Measurements from ENCODE around the gene NCAPG.
"Not testable (repeated sequence)": the region's sequence is repeated elsewhere in the genome, so short reads cannot be mapped to it uniquely, and the experiment has no call there.

DNA sequence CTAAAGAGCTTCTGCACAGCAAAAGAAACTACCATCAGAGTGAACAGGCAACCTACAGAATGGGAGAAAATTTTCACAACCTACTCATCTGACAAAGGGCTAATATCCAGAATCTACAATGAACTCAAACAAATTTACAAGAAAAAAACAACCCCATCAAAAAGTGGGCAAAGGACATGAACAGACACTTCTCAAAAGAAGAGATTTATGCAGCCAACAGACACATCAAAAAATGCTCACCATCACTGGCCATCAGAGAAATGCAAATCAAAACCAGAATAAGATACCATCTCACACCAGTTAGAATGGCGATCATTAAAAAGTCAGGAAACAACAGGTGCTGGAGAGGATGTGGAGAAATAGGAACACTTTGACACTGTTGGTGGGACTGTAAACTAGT lies 39.5 kb downstream of the NCAPG start:
- TF ChIP-seq, protein P1, sequence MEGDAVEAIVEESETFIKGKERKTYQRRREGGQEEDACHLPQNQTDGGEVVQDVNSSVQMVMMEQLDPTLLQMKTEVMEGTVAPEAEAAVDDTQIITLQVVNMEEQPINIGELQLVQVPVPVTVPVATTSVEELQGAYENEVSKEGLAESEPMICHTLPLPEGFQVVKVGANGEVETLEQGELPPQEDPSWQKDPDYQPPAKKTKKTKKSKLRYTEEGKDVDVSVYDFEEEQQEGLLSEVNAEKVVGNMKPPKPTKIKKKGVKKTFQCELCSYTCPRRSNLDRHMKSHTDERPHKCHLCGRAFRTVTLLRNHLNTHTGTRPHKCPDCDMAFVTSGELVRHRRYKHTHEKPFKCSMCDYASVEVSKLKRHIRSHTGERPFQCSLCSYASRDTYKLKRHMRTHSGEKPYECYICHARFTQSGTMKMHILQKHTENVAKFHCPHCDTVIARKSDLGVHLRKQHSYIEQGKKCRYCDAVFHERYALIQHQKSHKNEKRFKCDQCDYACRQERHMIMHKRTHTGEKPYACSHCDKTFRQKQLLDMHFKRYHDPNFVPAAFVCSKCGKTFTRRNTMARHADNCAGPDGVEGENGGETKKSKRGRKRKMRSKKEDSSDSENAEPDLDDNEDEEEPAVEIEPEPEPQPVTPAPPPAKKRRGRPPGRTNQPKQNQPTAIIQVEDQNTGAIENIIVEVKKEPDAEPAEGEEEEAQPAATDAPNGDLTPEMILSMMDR (IDR thresholded peaks at IDR 0.05), result not testable (repeated sequence)
- TF ChIP-seq POLR2A (IDR thresholded peaks at IDR 0.05; ENCODE audit: low read depth); EP300 (IDR thresholded peaks at IDR 0.05); POLR2AphosphoS5 (IDR thresholded peaks at IDR 0.05): not testable (repeated sequence)
